Measurements from ENCODE around the gene CARD19. TPM values are rescaled to one million over a fixed set of nuclear protein-coding genes. Genes with fewer than 3 reads are reported as not detected.

Gene CARD19
- total and polyA plus RNA-seq, 2 of the 8 experiments (the other 6 are each of a cell fraction or from before 2014, with no cell fraction given): 21.2 to 112 TPM

DNA sequence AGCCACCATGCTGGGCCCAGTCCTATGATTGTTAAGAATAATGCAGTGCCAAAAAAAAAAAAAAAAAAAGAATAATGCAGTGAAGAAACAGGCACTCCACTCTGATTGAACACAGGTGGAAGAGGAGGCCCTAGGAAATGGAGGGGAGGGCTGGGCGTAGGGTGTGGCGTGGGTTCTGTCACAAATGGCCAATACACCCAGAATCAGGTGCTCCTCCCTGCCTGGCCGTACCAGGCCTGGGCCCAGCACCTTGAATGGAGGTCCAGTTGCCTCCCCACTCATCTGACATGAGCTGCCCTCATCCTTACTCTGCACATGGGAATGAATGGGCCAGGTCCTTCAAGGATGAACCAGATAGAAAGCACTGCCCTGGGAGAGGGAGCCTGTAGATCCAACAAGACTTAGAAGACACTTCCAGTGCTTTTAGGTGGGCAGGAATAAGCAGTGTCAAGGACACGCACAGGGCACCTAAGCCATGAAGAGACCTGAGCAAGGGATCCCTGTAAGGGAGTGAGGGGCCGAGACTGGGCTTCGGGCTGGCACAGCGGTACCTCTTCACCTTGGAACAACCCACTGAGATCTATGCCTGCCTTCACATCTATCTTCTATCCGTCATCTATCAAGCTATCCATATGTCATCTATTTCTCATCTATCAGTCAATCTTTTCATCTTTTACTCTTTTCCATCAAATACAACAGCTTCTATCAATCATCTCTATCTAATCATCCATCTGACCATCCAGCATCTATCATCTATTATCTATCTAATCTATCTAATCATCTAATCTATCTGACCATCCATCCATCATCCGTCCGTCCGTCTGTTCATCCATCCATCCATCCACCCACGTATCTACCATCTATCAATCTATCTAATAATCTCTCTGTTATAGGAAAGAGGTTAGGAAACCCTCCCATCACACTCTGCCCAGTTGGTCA lies 22.2 kb downstream of the CARD19 start (continued):
- TF ChIP-seq, protein P1, sequence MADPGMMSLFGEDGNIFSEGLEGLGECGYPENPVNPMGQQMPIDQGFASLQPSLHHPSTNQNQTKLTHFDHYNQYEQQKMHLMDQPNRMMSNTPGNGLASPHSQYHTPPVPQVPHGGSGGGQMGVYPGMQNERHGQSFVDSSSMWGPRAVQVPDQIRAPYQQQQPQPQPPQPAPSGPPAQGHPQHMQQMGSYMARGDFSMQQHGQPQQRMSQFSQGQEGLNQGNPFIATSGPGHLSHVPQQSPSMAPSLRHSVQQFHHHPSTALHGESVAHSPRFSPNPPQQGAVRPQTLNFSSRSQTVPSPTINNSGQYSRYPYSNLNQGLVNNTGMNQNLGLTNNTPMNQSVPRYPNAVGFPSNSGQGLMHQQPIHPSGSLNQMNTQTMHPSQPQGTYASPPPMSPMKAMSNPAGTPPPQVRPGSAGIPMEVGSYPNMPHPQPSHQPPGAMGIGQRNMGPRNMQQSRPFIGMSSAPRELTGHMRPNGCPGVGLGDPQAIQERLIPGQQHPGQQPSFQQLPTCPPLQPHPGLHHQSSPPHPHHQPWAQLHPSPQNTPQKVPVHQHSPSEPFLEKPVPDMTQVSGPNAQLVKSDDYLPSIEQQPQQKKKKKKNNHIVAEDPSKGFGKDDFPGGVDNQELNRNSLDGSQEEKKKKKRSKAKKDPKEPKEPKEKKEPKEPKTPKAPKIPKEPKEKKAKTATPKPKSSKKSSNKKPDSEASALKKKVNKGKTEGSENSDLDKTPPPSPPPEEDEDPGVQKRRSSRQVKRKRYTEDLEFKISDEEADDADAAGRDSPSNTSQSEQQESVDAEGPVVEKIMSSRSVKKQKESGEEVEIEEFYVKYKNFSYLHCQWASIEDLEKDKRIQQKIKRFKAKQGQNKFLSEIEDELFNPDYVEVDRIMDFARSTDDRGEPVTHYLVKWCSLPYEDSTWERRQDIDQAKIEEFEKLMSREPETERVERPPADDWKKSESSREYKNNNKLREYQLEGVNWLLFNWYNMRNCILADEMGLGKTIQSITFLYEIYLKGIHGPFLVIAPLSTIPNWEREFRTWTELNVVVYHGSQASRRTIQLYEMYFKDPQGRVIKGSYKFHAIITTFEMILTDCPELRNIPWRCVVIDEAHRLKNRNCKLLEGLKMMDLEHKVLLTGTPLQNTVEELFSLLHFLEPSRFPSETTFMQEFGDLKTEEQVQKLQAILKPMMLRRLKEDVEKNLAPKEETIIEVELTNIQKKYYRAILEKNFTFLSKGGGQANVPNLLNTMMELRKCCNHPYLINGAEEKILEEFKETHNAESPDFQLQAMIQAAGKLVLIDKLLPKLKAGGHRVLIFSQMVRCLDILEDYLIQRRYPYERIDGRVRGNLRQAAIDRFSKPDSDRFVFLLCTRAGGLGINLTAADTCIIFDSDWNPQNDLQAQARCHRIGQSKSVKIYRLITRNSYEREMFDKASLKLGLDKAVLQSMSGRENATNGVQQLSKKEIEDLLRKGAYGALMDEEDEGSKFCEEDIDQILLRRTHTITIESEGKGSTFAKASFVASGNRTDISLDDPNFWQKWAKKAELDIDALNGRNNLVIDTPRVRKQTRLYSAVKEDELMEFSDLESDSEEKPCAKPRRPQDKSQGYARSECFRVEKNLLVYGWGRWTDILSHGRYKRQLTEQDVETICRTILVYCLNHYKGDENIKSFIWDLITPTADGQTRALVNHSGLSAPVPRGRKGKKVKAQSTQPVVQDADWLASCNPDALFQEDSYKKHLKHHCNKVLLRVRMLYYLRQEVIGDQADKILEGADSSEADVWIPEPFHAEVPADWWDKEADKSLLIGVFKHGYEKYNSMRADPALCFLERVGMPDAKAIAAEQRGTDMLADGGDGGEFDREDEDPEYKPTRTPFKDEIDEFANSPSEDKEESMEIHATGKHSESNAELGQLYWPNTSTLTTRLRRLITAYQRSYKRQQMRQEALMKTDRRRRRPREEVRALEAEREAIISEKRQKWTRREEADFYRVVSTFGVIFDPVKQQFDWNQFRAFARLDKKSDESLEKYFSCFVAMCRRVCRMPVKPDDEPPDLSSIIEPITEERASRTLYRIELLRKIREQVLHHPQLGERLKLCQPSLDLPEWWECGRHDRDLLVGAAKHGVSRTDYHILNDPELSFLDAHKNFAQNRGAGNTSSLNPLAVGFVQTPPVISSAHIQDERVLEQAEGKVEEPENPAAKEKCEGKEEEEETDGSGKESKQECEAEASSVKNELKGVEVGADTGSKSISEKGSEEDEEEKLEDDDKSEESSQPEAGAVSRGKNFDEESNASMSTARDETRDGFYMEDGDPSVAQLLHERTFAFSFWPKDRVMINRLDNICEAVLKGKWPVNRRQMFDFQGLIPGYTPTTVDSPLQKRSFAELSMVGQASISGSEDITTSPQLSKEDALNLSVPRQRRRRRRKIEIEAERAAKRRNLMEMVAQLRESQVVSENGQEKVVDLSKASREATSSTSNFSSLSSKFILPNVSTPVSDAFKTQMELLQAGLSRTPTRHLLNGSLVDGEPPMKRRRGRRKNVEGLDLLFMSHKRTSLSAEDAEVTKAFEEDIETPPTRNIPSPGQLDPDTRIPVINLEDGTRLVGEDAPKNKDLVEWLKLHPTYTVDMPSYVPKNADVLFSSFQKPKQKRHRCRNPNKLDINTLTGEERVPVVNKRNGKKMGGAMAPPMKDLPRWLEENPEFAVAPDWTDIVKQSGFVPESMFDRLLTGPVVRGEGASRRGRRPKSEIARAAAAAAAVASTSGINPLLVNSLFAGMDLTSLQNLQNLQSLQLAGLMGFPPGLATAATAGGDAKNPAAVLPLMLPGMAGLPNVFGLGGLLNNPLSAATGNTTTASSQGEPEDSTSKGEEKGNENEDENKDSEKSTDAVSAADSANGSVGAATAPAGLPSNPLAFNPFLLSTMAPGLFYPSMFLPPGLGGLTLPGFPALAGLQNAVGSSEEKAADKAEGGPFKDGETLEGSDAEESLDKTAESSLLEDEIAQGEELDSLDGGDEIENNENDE (IDR thresholded peaks at IDR 0.05; ENCODE audit: insufficient replicate concordance, low read length): no peak
- TF ChIP-seq TEAD4 (IDR thresholded peaks at IDR 0.05; ENCODE audit: low read depth, low read length): no peak
- no peak for TF ChIP-seq CHD1 (IDR thresholded peaks at IDR 0.05; ENCODE audit: low read depth, low read length)
- no peak for TF ChIP-seq GTF2F1 (IDR thresholded peaks at IDR 0.05; ENCODE audit: borderline replicate concordance, low read depth, low read length)
- no peak for TF ChIP-seq CBX8 (IDR thresholded peaks at IDR 0.05; ENCODE audit: borderline replicate concordance, low read depth, low read length)
- TF ChIP-seq, protein P2, sequence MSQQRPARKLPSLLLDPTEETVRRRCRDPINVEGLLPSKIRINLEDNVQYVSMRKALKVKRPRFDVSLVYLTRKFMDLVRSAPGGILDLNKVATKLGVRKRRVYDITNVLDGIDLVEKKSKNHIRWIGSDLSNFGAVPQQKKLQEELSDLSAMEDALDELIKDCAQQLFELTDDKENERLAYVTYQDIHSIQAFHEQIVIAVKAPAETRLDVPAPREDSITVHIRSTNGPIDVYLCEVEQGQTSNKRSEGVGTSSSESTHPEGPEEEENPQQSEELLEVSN (IDR thresholded peaks at IDR 0.05): no peak
- TF ChIP-seq SAP30 (IDR thresholded peaks at IDR 0.05; ENCODE audit: insufficient read depth, insufficient replicate concordance, low read length): no peak
- TF ChIP-seq, protein P3, sequence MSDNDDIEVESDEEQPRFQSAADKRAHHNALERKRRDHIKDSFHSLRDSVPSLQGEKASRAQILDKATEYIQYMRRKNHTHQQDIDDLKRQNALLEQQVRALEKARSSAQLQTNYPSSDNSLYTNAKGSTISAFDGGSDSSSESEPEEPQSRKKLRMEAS (IDR thresholded peaks at IDR 0.05): no peak

Measured in H1 (cell line).